ENCODE measurements around the gene CDK6. TPM values are rescaled to one million over a fixed set of nuclear protein-coding genes. Genes with fewer than 3 reads are reported as not detected.
A peak's percentile ranks its signal among the peaks of the same experiment; 100 is the strongest.

Gene CDK6
- total RNA-seq, 1 donor, result 36.0 TPM

GRCh38 chr7:92784935-92785334 is 51.4 kb downstream of the CDK6 start:
- no peak overlapping the region for H3K4me3 ChIP-seq (ENCODE audit: low read depth, low read length)
- no peak for TF ChIP-seq CTCF (IDR thresholded peaks at IDR 0.05; ENCODE audit: insufficient read depth, low read length)
- DNase-seq (ENCODE audit: low read depth), result no peak

- TF ChIP-seq CTCF (IDR thresholded peaks at IDR 0.05; ENCODE audit: insufficient read depth, low read length), result no peak
- H3K4me3 ChIP-seq (ENCODE audit: low read depth, low read length), result no peak overlapping the region
- DNase-seq (ENCODE audit: low read depth), result peak; percentile 35
Measured at GRCh38 chr7:92783260-92784201, 52.8 kb downstream of the CDK6 start.

GRCh38 chr7:92782855-92783254 is 53.5 kb downstream of the CDK6 start:
- TF ChIP-seq CTCF (IDR thresholded peaks at IDR 0.05; ENCODE audit: insufficient read depth, low read length), result no peak
- DNase-seq (ENCODE audit: low read depth), result no peak

GRCh38 chr7:92782236-92782635 is 54.1 kb downstream of the CDK6 start:
- TF ChIP-seq CTCF (IDR thresholded peaks at IDR 0.05; ENCODE audit: insufficient read depth, low read length), result no peak
- H3K4me3 ChIP-seq (ENCODE audit: low read depth, low read length), result no peak overlapping the region
- DNase-seq (ENCODE audit: low read depth), result no peak

More at GRCh38 chr7:92782855-92783254, 53.5 kb downstream of the CDK6 start:
- H3K4me3 ChIP-seq (ENCODE audit: low read depth, low read length), result no peak overlapping the region

GRCh38 chr7:92781117-92781720 is 55.2 kb downstream of the CDK6 start:
- peak; percentile 52 for DNase-seq (ENCODE audit: low read depth)
- no peak for TF ChIP-seq CTCF (IDR thresholded peaks at IDR 0.05; ENCODE audit: insufficient read depth, low read length)
- no peak overlapping the region for H3K4me3 ChIP-seq (ENCODE audit: low read depth, low read length)

- no peak overlapping the region for H3K4me3 ChIP-seq (ENCODE audit: low read depth, low read length)
- no peak for TF ChIP-seq CTCF (IDR thresholded peaks at IDR 0.05; ENCODE audit: insufficient read depth, low read length)
- peak; percentile 92 for DNase-seq (ENCODE audit: low read depth)
Measured at GRCh38 chr7:92778972-92779371, 57.4 kb downstream of the CDK6 start.
